Gastrocnemius medialis (tissue), 4 donors: ENCODE results near the gene PRMT1.

Experiments used
- POLR2A ChIP-seq, 2 donors: fragments of 450-650 bp; IDR thresholded peaks; one replicate each; pipeline ENCODE4 v1.6.1; 2017; ENCODE audit warnings: antibody characterized with exemption in 2 of 2, mild to moderate bottlenecking in 2 of 2, moderate library complexity in 2 of 2
- TF ChIP-seq, protein P1 (sequence below), 5 experiments: fragments of 450-650 bp in 3 of 5; fragments of 200-600 bp in 2 of 5; sonication (generic) in 2 of 5; IDR thresholded peaks in 4 of 5; conservative IDR thresholded peaks in 1 of 5; 1 replicate in 4 of 5; 2 replicates in 1 of 5; pipeline ENCODE4 v1.5.1; 2016 to 2019; ENCODE audit warnings: antibody characterized with exemption in 5 of 5, mild to moderate bottlenecking in 3 of 5, moderate library complexity in 3 of 5

DNA sequence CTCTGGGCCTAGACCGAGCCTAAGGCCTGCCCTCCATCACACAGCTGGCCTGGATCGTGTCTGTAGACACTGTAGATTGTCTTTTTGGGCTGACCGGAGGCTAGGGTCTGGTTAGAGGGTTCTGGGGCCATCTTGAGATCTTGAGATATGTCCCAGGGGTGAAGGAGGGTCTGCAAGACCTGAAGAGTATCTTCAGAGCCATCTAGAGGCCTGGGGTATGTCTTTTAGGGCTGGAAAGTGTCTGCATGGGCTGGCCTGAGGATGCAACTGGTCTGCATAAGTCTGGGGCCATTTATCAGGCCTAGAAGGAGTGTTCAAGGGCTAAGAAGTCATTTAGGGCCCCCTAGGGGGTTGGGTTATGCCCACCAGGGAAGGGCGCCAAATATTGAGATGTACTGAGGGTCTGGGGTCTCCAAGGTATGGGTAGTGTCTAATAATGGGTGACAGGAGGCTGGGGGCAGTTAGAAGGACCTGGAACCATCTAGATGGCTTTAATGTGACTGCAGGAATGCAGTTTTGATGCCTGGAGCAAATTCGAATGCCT is 34.5 kb upstream of the PRMT1 start:
- TF ChIP-seq, protein P1, sequence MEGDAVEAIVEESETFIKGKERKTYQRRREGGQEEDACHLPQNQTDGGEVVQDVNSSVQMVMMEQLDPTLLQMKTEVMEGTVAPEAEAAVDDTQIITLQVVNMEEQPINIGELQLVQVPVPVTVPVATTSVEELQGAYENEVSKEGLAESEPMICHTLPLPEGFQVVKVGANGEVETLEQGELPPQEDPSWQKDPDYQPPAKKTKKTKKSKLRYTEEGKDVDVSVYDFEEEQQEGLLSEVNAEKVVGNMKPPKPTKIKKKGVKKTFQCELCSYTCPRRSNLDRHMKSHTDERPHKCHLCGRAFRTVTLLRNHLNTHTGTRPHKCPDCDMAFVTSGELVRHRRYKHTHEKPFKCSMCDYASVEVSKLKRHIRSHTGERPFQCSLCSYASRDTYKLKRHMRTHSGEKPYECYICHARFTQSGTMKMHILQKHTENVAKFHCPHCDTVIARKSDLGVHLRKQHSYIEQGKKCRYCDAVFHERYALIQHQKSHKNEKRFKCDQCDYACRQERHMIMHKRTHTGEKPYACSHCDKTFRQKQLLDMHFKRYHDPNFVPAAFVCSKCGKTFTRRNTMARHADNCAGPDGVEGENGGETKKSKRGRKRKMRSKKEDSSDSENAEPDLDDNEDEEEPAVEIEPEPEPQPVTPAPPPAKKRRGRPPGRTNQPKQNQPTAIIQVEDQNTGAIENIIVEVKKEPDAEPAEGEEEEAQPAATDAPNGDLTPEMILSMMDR (IDR thresholded peaks at IDR 0.05 in 4 of 5, conservative IDR thresholded peaks at IDR 0.05 in 1 of 5): no peak
- TF ChIP-seq POLR2A (IDR thresholded peaks at IDR 0.05): no peak
